ENCODE results near the gene RNF123. TPM values are rescaled to one million over a fixed set of nuclear protein-coding genes. Genes with fewer than 3 reads are reported as not detected.

The RNF123 gene
- total and polyA plus RNA-seq, 2 donors (not counting 3 experiments of a cell fraction or from before 2014, with no cell fraction given): 43.4 to 59.3 TPM

- H3K27me3 ChIP-seq (ENCODE audit: control insufficient read depth in 2 of 2, insufficient read depth in 2 of 2, low read length in 2 of 2): no peaks in the 10 kb centered on the region
- H3K9me3 ChIP-seq (replicated peaks; ENCODE audit: control insufficient read depth, insufficient read depth, low read length): no peaks in the 10 kb centered on the region
- H3K9me1 ChIP-seq (replicated peaks; ENCODE audit: control insufficient read depth, extremely low read depth, insufficient read depth, low read length): no peaks in the 10 kb centered on the region
- H2AFZ ChIP-seq (ENCODE audit: low read depth, low read length): no peak overlapping the region
- peaks cover under 1% of the 10 kb centered on the region for H3K79me2 ChIP-seq (ENCODE audit: control insufficient read depth, insufficient read depth, low read length)
- no peak for TF ChIP-seq JUN (IDR thresholded peaks at IDR 0.05; ENCODE audit: borderline replicate concordance, insufficient read depth, insufficient read length, low read depth)
- TF ChIP-seq MAX (IDR thresholded peaks at IDR 0.05; ENCODE audit: insufficient read depth, insufficient read length): no peak
- no peak for TF ChIP-seq GATA2 (IDR thresholded peaks at IDR 0.05; ENCODE audit: insufficient read depth, insufficient read length, low read depth, low read length)
- no peak for TF ChIP-seq MYC (IDR thresholded peaks at IDR 0.05; ENCODE audit: low read depth, low read length)
- H3K4me3 ChIP-seq (replicated peaks in 1 of 3; ENCODE audit: insufficient read depth in 1 of 3, low read depth in 1 of 3, low read length in 3 of 3): no peak overlapping the region
- H3K36me3 ChIP-seq (ENCODE audit: control insufficient read depth in 2 of 2, extremely low read depth in 1 of 2, insufficient read depth in 2 of 2, low read length in 2 of 2): peaks cover 3 to 17% of the 10 kb centered on the region in 2 experiments
- intact Hi-C loops (cut with micrococcal nuclease): no loop called here
- ChIA-PET POLR2A (no interaction called here), CTCF (interaction anchor here (1.0 to 1.9 kb wide), 4 partner anchors 9 to 124 kb away, joined by 4 to 8 read pairs (median 6); no protein-coding TSS in a partner anchor)
- dilution Hi-C loops (cut with MboI; ENCODE audit: extremely low pct_ligation_motif_present, low sequenced_read_pairs): no loop called here
- FAIRE-seq (no peak), DNase-seq (ENCODE audit: low read depth, low spot score) (no peak)
- H3K27ac ChIP-seq (ENCODE audit: insufficient read depth, low read depth, low read length): no peak overlapping the region
- no TSS peak for BruUV-seq (replicated peaks)
- H3K4me2 ChIP-seq (ENCODE audit: insufficient read depth, low read length): no peak overlapping the region
- H4K20me1 ChIP-seq (replicated peaks; ENCODE audit: control insufficient read depth, extremely low read depth, insufficient read depth, low read length): no peaks in the 10 kb centered on the region
- H3K4me1 ChIP-seq (ENCODE audit: control insufficient read depth, extremely low read depth, insufficient read depth, low read length): peaks cover 7% of the 10 kb centered on the region
- H3K9ac ChIP-seq (replicated peaks; ENCODE audit: extremely low read depth, insufficient read depth, low read length): no peak overlapping the region
Measured at GRCh38 chr3:49717211-49717958, 28.0 kb downstream of the RNF123 start.
